Measurements from ENCODE around the gene CACNA1E.

Gene CACNA1E

DNA sequence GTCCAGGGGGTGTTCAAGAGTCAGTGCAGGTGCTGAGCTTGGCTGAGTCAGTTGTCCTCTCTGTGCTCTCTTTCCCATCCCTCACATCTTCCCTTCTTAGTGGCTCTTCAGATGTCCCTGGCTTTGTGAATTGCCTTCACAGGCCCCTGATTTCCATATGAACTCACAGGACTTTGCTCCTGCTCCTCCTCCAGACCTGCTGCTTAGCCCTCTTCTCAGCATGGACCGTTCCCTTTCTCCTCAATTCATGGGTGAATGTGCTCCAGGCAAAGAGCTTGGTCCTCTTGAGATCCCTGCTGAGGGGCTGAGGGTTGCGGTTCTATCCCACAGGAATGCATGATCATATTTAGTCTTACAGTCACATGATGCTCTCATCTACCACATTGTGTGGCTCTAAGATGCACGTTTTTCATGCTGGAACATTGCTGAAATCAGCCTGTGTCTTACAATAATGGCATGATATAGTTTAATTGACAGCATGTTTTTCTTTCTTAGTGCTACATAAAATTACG lies 30.5 kb downstream of the CACNA1E start:
- no peak for TF ChIP-seq BACH2 (CRISPR knock-in tag; IDR thresholded peaks at IDR 0.05; ENCODE audit: borderline replicate concordance)
- TF ChIP-seq ZFP30 (CRISPR knock-in tag; IDR thresholded peaks at IDR 0.05), result no peak
- TF ChIP-seq CSDC2 (CRISPR knock-in tag; IDR thresholded peaks at IDR 0.05), result no peak
- TF ChIP-seq, protein P1, sequence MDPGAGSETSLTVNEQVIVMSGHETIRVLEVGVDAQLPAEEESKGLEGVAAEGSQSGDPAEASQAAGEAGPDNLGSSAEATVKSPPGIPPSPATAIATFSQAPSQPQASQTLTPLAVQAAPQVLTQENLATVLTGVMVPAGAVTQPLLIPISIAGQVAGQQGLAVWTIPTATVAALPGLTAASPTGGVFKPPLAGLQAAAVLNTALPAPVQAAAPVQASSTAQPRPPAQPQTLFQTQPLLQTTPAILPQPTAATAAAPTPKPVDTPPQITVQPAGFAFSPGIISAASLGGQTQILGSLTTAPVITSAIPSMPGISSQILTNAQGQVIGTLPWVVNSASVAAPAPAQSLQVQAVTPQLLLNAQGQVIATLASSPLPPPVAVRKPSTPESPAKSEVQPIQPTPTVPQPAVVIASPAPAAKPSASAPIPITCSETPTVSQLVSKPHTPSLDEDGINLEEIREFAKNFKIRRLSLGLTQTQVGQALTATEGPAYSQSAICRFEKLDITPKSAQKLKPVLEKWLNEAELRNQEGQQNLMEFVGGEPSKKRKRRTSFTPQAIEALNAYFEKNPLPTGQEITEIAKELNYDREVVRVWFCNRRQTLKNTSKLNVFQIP (CRISPR knock-in tag; IDR thresholded peaks at IDR 0.05; ENCODE audit: borderline replicate concordance, low read depth), result no peak
- no peak for TF ChIP-seq TOX (CRISPR knock-in tag; IDR thresholded peaks at IDR 0.05; ENCODE audit: borderline replicate concordance)
- no peak for TF ChIP-seq RARB (CRISPR knock-in tag; IDR thresholded peaks at IDR 0.05)
- TF ChIP-seq TCF4 (CRISPR knock-in tag; IDR thresholded peaks at IDR 0.05; ENCODE audit: borderline replicate concordance), result no peak
- no peak for TF ChIP-seq ZNF70 (CRISPR knock-in tag; IDR thresholded peaks at IDR 0.05)
- TF ChIP-seq, protein P2, sequence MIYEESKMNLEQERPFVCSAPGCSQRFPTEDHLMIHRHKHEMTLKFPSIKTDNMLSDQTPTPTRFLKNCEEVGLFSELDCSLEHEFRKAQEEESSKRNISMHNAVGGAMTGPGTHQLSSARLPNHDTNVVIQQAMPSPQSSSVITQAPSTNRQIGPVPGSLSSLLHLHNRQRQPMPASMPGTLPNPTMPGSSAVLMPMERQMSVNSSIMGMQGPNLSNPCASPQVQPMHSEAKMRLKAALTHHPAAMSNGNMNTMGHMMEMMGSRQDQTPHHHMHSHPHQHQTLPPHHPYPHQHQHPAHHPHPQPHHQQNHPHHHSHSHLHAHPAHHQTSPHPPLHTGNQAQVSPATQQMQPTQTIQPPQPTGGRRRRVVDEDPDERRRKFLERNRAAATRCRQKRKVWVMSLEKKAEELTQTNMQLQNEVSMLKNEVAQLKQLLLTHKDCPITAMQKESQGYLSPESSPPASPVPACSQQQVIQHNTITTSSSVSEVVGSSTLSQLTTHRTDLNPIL (CRISPR knock-in tag; IDR thresholded peaks at IDR 0.05; ENCODE audit: low read depth), result no peak
- ATAC-seq, result no peak

DNA sequence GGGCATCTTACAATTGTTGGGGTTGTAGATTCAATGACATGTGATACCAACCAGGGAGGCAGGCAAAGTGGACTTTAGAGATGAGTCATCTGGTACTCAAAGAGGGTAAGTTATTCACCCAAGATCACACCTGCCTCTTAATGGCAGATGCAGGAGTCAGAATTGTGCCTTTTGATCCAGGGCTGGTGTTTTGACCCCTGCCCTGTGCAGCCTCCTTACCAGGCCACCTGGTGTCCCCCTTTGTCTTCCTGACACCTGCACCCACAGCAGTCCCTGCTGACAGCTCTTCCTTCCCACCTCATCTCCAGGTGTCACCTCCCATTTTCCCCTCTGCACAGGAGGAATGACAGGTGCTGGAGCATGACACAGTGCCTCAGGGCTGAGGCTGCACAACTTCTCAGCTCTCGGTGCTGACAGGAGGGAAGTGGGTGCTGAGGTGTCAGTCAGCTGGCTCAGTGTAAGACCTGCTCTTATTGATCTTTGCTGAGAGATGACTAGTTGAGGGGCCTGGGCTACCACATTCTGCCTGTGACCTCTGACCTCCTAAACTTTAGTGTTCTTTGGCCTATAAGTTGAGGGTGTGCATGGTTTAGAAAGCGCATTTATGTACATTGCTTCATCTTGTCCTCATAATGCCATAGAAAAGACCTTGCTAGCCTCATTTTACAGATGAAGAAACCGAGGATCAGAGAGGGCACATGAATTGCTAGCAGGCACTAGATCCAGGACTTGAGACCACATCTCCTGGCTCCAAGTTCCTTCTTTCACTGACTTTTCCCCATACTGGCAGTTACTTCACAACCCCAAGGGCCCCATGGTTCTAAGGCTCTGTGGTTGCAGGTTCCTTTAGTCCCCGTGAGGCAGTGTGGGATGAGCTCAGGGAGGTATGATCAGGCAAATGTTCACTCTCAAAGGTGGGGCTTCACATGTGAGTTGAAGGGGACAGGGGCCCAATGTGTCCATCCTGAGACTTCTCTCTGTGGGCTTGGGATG lies 31.3 kb downstream of the CACNA1E start:
- ATAC-seq, result no peak
- no peak for TF ChIP-seq CSDC2 (CRISPR knock-in tag; IDR thresholded peaks at IDR 0.05)
- TF ChIP-seq, protein P3, sequence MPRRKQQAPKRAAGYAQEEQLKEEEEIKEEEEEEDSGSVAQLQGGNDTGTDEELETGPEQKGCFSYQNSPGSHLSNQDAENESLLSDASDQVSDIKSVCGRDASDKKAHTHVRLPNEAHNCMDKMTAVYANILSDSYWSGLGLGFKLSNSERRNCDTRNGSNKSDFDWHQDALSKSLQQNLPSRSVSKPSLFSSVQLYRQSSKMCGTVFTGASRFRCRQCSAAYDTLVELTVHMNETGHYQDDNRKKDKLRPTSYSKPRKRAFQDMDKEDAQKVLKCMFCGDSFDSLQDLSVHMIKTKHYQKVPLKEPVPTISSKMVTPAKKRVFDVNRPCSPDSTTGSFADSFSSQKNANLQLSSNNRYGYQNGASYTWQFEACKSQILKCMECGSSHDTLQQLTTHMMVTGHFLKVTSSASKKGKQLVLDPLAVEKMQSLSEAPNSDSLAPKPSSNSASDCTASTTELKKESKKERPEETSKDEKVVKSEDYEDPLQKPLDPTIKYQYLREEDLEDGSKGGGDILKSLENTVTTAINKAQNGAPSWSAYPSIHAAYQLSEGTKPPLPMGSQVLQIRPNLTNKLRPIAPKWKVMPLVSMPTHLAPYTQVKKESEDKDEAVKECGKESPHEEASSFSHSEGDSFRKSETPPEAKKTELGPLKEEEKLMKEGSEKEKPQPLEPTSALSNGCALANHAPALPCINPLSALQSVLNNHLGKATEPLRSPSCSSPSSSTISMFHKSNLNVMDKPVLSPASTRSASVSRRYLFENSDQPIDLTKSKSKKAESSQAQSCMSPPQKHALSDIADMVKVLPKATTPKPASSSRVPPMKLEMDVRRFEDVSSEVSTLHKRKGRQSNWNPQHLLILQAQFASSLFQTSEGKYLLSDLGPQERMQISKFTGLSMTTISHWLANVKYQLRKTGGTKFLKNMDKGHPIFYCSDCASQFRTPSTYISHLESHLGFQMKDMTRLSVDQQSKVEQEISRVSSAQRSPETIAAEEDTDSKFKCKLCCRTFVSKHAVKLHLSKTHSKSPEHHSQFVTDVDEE (CRISPR knock-in tag; IDR thresholded peaks at IDR 0.05), result no peak
- TF ChIP-seq ZNF70 (CRISPR knock-in tag; IDR thresholded peaks at IDR 0.05), result no peak
- TF ChIP-seq ZNF8 (CRISPR knock-in tag; IDR thresholded peaks at IDR 0.05), result no peak
- no peak for TF ChIP-seq SNAI2 (CRISPR knock-in tag; IDR thresholded peaks at IDR 0.05)
- TF ChIP-seq, protein P4, sequence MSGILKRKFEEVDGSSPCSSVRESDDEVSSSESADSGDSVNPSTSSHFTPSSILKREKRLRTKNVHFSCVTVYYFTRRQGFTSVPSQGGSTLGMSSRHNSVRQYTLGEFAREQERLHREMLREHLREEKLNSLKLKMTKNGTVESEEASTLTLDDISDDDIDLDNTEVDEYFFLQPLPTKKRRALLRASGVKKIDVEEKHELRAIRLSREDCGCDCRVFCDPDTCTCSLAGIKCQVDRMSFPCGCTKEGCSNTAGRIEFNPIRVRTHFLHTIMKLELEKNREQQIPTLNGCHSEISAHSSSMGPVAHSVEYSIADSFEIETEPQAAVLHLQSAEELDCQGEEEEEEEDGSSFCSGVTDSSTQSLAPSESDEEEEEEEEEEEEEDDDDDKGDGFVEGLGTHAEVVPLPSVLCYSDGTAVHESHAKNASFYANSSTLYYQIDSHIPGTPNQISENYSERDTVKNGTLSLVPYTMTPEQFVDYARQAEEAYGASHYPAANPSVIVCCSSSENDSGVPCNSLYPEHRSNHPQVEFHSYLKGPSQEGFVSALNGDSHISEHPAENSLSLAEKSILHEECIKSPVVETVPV (CRISPR knock-in tag; IDR thresholded peaks at IDR 0.05), result no peak
- no peak for TF ChIP-seq ZFP3 (CRISPR knock-in tag; IDR thresholded peaks at IDR 0.05)
- TF ChIP-seq GLIS3 (CRISPR knock-in tag; IDR thresholded peaks at IDR 0.05), result no peak
- no peak for TF ChIP-seq PPARA (CRISPR knock-in tag; IDR thresholded peaks at IDR 0.05; ENCODE audit: borderline replicate concordance)
- TF ChIP-seq BACH2 (CRISPR knock-in tag; IDR thresholded peaks at IDR 0.05; ENCODE audit: borderline replicate concordance), result no peak
- TF ChIP-seq, protein P1 (CRISPR knock-in tag; IDR thresholded peaks at IDR 0.05; ENCODE audit: borderline replicate concordance, low read depth), result no peak
- no peak for TF ChIP-seq ESRRG (CRISPR knock-in tag; IDR thresholded peaks at IDR 0.05)
- TF ChIP-seq, protein P2 (CRISPR knock-in tag; IDR thresholded peaks at IDR 0.05; ENCODE audit: low read depth), result no peak
- no peak for TF ChIP-seq TOX (CRISPR knock-in tag; IDR thresholded peaks at IDR 0.05; ENCODE audit: borderline replicate concordance)

All from SK-N-SH treated with all-trans-retinoic acid at 6 μM for 48 hours (cell line).